Measurements from ENCODE around the gene NAT9. TPM values are rescaled to one million over a fixed set of nuclear protein-coding genes. Genes with fewer than 3 reads are reported as not detected.

The NAT9 gene
- total and polyA plus RNA-seq, 2 of the 4 experiments (the other 2 are of a cell fraction): 48.9 to 62.0 TPM

- no peak overlapping the region for H3K4ac ChIP-seq (ENCODE audit: low read depth, low read length)
- no peaks in the 10 kb centered on the region for H3K9me3 ChIP-seq (ENCODE audit: control insufficient read depth, insufficient read depth, low read length)
- dilution Hi-C loops (cut with HindIII; ENCODE audit: low sequenced_read_pairs, unreplicated experiment): no loop called here
- intact Hi-C loops (cut with micrococcal nuclease): no loop called here
- CTCF ChIA-PET: interaction anchor here (0.6 to 1.4 kb wide), 2 partner anchors 13 to 180 kb away, joined by 8 to 11 read pairs; no protein-coding TSS in a partner anchor
- peaks cover 23 to 53% of the 10 kb centered on the region in 2 experiments for H3K79me1 ChIP-seq (ENCODE audit: low read depth in 1 of 2, low read length in 2 of 2)
- no peak overlapping the region for H2AK9ac ChIP-seq (replicated peaks; ENCODE audit: low read depth, low read length, poor library complexity)
- TF ChIP-seq FOS (IDR thresholded peaks at IDR 0.05; ENCODE audit: low read depth, low read length) (peak; percentile 82), CEBPB (IDR thresholded peaks at IDR 0.05; ENCODE audit: low read depth, low read length) (peak; percentile 83), RFX5 (IDR thresholded peaks at IDR 0.05; ENCODE audit: low read depth, low read length) (no peak), ELK1 (IDR thresholded peaks at IDR 0.05; ENCODE audit: borderline replicate concordance, low read depth, low read length) (no peak), BHLHE40 (IDR thresholded peaks at IDR 0.05; ENCODE audit: low read depth, low read length) (peak; percentile 46; the same call in 1 of the 2 replicates)
- 29% methylated on average over 1 of the region's 5 CpGs; no CpG with 5 or more reads in 1 of the 2 experiments for WGBS, 2 experiments (ENCODE audit: extremely low coverage in 2 of 2, insufficient read length in 1 of 2)
- H2BK15ac ChIP-seq (ENCODE audit: low read depth, low read length): no peak overlapping the region
- no peak overlapping the region for H2BK120ac ChIP-seq (ENCODE audit: low read depth, low read length)
- no peak overlapping the region for H3K56ac ChIP-seq (ENCODE audit: extremely low read depth, insufficient read depth, low read length)
- H3K4me2 ChIP-seq (ENCODE audit: low read depth, low read length): no peak overlapping the region
- peaks cover 9% of the 10 kb centered on the region; the same call in 1 of the 2 replicates for H4K20me1 ChIP-seq (ENCODE audit: insufficient read depth, low read length)
- no TSS peak for BruUV-seq (replicated peaks)
- no peaks in the 10 kb centered on the region for H3K27me3 ChIP-seq (ENCODE audit: control insufficient read depth, insufficient read depth, low read length)
- ATAC-seq (ENCODE audit: low read depth) (no peak), DNase-seq (peak; percentile 72)
- in situ Hi-C loops (cut with MboI; ENCODE audit: low sequenced_read_pairs): no loop called here
- no peak overlapping the region for H3K18ac ChIP-seq (ENCODE audit: low read depth, low read length)
- H4K8ac ChIP-seq (ENCODE audit: low read depth in 2 of 2, low read length in 2 of 2): no peak overlapping the region
- no peak overlapping the region for H2AFZ ChIP-seq (replicated peaks; ENCODE audit: low read length, poor library complexity)
- H2BK5ac ChIP-seq (ENCODE audit: low read depth, low read length, poor library complexity, severe bottlenecking): no peak overlapping the region
- no peak overlapping the region for H3K23ac ChIP-seq (ENCODE audit: low read depth, low read length)
- peaks cover 9% of the 10 kb centered on the region for H3K36me3 ChIP-seq (ENCODE audit: control insufficient read depth, insufficient read depth, low read length)
- H3K9me1 ChIP-seq (ENCODE audit: insufficient read depth, low read length): no peaks in the 10 kb centered on the region
- POLR2A ChIA-PET (ENCODE audit: unreplicated experiment): no interaction called here
- H4K91ac ChIP-seq (ENCODE audit: insufficient read depth, low read depth, low read length): no peak overlapping the region
- H2BK20ac ChIP-seq (ENCODE audit: low read depth, low read length): no peak overlapping the region
- peaks cover 7% of the 10 kb centered on the region for H3K4me1 ChIP-seq (ENCODE audit: control insufficient read depth, insufficient read depth, low read length)
- H2AK5ac ChIP-seq (ENCODE audit: low read depth, low read length): no peak overlapping the region
- H3K27ac ChIP-seq (ENCODE audit: insufficient read depth, low read length): no peak overlapping the region
- no peak overlapping the region for H3K4me3 ChIP-seq (ENCODE audit: insufficient read depth, low read depth, low read length)
- H3K9ac ChIP-seq (ENCODE audit: low read depth, low read length): no peak overlapping the region
- no peak overlapping the region for H4K5ac ChIP-seq (ENCODE audit: low read depth, low read length)
- no peak overlapping the region for H3K14ac ChIP-seq (replicated peaks; ENCODE audit: low read depth, low read length)
Observed at GRCh38 chr17:74778960-74779359, 2.8 kb upstream of the NAT9 start.

Data from IMR-90 (cell line).